GM20000 (cell line): Measurements from ENCODE around the gene MAPK11.

ENCODE experiments used
- DNase-seq: peaks from one replicate; pipeline ENCODE4 v3.0.0; 2012; ENCODE audit warnings: low spot score
- TF ChIP-seq, protein P1 (sequence below): IDR thresholded peaks from 2 replicates; pipeline ENCODE4 v1.5.1; 2012; ENCODE audit warnings: mild to moderate bottlenecking, control low read depth; ENCODE audit errors: extremely low read depth, missing control alignments

MAPK11 gene

DNA sequence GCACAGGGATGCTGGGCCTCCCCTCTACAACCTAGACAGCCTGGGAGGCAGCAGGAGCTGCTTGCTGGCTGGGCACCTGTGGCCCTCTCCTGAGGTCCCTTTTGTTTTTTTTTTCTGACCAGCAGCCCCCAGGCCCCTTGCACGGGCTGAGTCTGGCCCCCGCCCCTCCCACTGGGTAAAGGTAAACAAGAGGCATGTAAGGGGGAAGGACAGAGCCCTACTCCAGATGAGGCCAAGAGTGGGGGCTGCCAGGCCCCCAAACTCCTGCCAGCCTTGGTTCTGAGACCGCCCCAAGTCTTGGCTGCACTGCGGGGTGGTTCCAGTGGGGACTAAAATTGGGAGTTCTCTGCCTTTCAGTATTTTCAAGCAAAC lies 28.1 kb upstream of the MAPK11 start:
- no peak for DNase-seq
- TF ChIP-seq, protein P1, sequence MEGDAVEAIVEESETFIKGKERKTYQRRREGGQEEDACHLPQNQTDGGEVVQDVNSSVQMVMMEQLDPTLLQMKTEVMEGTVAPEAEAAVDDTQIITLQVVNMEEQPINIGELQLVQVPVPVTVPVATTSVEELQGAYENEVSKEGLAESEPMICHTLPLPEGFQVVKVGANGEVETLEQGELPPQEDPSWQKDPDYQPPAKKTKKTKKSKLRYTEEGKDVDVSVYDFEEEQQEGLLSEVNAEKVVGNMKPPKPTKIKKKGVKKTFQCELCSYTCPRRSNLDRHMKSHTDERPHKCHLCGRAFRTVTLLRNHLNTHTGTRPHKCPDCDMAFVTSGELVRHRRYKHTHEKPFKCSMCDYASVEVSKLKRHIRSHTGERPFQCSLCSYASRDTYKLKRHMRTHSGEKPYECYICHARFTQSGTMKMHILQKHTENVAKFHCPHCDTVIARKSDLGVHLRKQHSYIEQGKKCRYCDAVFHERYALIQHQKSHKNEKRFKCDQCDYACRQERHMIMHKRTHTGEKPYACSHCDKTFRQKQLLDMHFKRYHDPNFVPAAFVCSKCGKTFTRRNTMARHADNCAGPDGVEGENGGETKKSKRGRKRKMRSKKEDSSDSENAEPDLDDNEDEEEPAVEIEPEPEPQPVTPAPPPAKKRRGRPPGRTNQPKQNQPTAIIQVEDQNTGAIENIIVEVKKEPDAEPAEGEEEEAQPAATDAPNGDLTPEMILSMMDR, result no peak

DNA sequence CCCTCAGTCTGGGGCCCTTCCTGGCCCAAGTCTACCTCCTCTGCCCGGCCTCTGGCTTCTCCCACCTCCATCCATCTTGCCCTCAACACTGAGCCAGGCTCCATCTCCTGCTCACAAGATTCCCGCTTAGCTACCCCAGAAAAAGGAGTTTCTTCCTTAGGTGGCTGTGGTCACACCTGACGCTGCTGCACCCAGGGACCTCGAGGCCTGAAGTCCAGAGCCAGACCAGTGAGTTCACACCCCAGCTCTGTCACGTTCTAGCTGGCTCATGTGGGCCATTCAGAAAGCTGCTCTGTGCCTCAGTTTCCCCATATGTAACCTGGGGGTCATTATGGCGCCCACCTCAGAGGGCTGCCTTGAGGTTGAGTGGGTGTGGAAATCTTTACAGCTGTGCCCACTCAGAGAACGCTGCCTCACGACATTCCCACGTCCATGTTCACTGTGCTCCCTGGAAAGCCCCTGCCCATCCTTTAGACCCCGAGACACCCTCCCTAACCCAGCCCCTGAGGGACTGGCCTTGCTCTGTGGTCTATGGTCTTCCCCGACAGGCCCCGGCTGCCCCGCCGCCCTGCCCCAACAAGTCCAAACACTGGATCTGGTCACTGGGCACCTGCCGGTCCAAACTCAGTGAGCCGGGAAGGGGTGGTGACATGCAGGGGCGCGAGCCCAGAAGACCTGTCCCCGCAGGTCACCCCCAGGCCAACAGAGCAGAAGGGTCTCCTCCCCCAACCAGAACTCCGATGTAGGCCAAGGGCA lies 27.5 kb upstream of the MAPK11 start:
- TF ChIP-seq, protein P1, result no peak
- no peak for DNase-seq

DNA sequence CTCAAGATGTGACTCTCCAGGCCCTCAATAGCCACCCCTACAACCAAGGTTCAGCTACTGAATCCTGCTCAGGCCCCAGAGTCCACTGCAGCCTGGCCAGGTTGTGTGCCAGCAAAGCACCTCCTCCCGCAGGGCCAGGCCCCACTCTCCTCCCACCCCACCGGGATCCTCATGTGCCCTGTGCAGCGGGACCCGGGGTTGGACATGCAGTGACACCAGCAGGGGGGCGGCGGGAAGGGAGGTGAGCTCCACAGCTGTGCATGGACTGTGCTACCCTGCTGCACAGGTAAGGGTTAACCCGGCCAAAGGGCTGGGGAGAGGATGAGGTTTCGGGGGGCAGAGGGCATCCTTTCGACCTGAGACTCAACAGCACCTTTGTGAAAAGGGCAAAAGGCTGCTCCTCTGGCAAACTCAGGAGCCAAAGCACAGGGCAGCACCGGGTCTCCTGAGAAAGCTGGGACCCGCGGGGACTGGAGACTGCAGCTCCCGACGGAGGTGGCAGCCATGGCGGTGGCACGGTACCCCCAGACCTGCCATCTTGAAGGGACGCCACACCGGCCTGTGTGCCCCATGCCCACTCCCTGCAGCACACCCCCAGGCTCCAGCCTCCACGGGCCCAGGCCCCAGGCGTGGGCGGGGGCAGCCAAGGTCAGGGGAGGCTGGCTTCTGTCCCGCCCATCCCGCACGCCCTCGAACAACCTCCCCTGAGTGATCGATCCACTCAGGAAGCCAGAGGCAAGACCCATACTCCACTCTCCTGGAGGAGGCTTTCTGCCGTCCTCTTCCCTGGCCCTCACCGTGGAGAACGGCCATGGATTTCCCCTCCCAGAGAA lies 26.7 kb upstream of the MAPK11 start:
- TF ChIP-seq, protein P1, result no peak
- no peak for DNase-seq

DNA sequence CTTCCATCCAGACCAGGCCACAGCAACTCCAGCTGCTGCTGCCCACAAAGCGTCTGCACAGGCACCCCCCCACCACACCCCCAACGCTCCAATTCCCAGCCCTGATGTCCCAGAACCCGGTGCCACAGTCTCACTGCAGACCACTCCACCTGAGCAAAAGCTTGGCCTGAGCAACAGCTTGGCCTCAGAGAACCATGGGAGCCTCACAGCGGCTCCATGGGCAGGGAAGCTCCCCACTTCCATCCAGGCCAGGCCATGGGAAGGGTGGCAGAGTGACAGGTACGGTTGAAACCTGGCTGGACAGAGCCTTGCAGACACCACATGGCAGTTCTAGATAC lies 24.1 kb upstream of the MAPK11 start:
- DNase-seq, result no peak
- TF ChIP-seq, protein P1, result no peak

DNA sequence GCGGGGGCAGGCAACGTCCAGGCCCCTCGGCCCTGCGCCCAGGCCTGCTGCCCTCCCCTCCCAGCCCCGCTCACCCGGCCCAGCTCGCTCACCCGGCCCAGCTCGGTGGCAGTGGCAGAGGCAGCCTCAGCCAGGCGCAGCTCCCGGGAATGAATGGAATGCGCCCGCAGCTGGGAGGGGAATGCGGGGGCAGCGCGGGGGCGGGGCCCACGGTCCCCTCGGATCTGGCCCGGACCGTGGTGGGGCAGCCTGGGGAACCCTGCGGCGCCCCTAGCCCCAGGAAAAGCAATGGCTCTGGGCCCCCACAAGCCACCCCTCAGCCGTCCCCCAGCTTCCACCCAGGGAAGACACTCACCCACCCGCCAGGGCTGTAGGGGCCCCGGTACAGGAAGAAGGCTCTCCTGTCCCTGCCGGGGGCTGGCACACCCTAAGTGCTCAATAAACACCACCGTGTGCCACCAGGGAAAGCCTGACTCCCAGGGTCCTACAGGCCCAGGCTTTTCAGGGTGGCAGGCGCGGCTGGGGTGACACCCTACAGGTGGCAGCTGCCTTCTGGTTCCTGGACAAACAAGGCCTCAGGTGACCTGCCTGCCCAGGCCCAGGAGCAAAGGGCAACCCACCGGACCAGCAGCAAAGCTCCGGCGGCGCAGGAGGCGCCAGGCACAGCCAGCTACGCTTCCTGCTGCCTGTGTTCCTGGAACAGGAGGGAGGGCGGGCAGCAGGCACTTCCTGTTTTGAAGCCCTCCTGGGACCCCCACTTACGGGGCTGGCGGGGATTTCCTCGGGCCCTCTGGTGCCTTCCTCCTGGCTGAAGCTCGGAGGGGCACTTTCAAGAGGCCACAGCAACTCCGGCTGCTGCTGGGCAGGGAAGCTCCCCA lies 23.5 kb upstream of the MAPK11 start:
- TF ChIP-seq, protein P1, result no peak
- no peak for DNase-seq

DNA sequence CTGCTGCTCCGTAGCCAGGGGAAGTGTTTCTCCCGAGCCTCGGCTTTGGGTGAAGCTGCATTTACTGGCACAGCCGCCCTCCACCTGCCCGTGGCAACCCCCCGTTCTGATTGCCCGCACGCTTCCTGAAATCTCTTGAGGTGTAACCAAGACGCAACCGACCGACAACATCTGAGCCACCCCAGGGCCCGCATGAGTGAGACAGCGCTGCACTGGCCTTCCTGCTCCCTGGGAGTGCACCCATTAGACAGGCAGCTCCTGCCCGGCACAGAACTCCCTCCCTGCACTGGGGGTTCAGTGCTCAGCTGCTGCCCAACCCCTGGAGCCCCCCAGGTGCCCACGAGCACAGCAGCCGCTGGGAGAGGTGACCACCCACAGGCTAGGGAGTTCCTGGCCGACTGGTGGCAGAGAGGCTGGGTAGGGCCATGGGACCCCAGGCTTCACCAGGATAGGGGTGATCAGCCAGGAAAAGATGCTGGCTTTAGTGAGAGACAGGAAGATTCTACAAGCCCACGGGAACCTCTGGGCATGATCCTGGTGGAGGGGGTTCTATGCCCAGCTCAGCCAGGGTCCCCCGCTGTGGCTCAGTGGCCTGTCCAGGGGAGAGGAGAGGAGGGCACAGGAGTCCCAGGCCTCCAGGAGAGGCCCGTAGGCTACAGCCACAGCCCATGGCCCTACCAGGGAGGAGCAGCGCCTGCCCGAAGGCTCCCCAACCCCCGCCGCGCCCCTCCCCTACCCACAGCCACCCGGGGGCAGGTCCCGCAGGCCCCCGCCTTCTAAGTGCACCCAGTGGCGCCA lies 22.7 kb upstream of the MAPK11 start:
- no peak for DNase-seq
- TF ChIP-seq, protein P1, result no peak
